Hippocampal formation (tissue), 2 donors: ENCODE results near the gene CERS5.
A peak's percentile ranks its signal among the peaks of the same experiment; 100 is the strongest.
"Not testable (repeated sequence)": the region's sequence is repeated elsewhere in the genome, so short reads cannot be mapped to it uniquely, and the experiment has no call there.

Source experiments
- DNase-seq, 2 donors: peaks; one replicate each; lab custom pipeline; 2025; lab: John Stamatoyannopoulos, UW

The CERS5 gene

DNA sequence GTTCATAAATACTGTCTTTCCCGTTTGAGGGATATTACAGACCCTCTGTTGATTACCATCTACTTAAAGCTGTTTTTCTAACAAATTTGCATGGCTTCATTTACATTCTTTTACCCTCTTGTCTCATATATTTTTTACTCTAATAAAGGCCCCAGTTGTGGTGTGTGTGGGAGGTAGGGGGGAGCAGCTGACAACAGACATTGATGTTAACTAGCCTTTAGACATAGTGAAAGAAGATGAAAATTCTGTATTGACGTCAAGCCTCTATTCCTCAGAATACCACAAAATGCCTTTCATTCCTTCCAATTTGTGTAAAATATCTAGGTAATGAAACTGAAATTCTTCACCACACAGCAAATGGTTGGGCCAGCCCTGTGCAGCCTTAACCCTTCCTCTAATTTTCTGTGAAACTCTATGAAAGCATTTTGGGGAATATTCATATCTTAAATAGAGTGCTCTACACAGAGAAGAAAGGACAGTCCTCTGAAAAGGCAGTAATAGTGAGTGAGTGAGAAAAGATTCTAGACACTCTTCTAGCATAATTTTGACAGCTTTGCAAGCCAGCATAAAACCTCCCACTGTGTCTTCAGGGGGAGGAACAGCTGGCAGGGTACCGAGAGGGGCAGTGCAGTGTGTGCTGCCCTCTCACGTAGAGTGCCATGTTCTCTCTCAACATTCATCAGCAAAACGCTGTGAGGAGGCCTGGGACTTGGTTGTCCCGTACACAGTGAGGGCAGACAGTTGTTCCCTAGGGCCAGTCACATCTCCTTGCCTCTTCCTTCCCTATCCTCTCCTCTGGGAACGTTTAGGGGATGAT is 20.1 kb upstream of the CERS5 start:
- no peak for DNase-seq

DNA sequence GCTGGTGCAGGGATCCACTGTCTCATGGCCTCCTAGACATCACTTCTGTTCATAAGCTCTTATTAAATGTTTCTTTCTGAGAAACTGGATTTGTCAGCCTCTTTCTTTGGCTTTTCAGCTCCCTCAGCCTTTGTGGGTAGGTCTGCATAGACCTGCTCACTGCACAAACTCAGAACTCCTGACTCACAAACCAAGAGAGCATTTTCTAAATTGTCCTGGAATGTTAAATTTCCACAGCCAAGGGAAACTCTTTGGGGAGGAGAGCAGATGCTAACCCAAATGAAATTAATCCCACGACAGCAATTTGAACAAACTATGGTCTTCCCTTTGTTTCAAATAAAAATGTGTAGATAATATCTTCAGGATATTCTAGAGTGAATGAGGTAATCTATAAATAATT is 19.5 kb upstream of the CERS5 start:
- DNase-seq, result no peak

DNA sequence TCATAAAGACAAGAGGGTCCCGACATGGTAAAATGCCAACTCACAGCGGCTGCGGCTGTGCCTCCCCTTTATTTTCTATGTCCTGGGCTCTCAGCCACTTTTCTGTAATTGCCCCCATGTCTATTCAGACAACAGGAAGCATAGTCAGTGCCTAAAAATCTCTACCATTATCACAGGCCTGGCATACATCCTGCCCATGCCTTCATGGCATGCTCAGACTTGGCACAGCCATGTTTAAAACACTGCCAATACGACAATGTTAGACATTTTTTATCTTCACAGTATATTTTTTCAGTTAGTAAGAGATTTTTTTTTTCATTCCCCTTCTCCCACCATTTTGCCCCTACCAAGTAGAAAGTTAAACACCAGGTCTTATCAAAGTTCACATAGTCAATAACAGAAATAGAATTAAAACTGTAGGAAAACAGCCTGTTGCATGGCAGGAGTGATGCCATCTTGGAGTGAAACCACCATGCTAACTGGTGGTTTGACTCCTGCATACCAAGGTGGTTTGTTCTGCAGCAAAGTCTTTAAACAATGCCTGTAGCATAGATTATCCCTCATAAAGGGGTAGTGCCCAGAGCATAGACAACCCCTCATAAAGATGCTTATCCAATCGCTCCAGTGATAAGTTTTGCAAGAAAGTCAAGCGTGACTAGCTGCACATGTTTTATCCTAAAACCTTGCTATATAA is 18.9 kb upstream of the CERS5 start:
- no peak for DNase-seq

DNA sequence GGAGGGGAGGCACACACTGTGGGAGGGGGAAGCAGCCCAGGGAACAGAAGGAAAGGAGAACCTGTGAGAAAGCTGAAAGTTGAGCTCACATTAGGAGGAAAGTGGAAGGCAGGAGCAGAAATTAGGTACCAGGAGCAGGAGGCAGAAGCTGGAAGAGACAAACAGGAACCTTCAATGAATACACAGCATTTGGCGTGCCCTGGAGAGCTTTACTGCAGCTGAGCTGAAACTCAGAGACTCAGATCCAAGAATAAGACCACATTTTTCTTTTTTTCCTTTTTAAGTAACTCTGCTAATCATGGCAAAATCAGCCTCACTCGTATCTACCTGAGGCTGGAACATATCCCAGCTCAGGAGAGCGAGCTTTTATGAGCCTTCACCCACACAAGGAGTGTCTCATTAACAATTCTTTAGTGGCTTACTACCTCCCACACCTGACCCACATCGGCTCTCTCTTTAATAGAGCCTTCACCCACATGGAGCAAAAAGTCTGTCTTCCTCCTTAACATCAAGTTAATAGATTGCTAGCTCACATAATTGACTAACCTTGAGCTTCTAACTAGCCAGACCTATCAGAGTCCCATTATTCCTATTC is 18.2 kb upstream of the CERS5 start:
- no peak for DNase-seq

DNA sequence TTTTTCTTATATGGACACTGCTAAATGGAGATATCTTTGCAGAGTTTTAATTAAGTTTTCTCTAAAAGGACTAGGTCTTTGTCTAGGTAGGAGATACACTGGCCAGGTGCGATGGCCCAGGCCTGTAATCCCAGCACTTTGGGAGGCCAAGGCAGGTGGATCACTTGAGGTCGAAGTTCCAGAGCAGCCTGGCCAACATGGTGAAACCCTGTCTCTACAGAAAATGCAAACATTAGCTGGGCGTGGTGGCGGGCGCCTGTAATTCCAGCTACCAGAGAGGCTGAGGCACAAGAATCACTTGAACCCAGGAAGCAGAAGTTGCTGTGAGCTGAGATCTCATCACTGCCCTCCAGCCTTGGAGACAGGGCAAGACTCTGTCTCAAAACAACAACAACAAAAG is 17.1 kb upstream of the CERS5 start:
- no peak for DNase-seq

DNA sequence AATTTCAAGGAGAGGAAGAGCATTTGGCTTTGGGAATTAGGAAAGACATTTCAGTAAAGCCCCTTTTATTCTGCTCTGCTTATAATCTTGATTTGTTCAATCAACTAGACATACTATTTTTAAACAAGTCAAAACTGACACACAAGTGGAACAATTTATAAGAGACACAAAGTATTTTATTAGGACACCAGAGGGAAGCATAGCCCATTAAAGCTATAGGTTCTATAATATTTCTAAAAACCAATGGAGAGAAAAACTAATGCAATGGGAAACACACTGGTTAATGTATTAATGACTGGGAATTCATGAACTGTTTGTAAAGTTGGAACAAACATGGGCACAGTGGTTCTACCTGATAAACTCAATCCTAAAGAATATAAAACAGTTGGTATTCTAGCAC is 15.3 kb upstream of the CERS5 start:
- DNase-seq, result no peak

DNA sequence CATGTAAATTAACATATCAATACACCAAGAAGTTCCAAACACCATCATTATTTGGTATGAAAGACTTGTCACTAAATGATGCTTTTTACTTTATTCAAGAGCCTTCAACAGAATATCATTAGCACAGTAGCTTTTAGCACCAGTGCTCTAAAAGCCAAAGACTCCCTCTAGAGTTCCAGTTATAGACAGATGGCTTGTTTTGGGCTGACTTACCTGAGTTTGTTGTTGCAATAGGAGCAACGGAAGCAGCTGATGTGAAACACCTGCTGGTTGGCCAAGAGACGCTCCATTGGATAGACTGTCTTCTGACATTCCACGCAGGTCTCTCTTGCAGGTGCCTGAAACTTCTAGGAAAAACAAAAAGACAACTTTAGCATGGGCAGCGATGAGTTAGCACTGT is 14.5 kb upstream of the CERS5 start:
- DNase-seq, result no peak

DNA sequence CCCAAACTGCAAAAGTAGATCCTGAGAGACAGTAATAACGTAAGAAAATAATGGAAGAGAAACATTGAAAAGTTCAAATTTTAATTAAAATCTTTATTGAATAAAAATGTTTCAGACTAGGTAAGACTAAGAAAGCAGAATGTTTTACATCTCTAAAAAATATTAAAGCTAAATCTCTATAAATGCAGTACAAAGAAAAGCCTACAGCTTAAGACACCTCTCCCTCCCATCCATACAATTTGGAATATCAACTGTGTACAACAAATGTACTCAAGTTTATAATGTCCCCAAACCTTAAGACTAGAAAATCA is 8.5 kb upstream of the CERS5 start:
- no peak for DNase-seq

DNA sequence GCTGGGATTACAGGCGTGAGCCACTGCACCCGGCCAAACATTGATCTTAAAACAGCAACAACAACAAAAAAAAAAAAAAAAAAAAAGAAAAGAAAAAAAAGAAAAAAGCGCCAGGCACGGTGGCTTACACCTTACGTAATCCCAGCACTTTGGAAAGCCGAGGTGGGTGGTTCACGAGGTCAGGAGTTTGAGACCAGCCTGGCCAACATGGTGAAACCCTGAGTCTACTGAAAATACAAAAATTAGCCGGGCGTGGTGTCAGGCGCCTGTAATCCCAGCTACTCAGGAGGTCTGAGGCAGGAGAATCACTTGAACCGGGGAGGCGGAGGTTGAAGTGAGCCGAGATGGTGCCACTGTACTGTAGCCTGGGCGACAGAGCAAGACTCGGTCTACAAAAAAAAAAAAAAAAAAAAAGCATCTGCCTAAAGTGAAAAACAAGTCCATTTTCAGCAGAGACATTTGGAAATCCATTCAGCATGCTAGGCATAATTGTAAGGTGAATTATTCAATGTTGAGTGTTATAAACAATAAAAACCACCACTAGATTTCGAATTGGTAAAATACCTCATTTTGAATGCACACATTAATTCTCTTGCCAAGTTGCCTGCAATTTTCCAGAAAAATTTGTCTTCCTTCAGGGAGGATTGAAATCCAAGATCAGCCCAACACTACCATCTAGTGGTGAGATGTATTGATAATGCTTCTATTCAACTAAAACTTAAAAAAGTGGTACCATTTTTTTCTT is 8.0 kb upstream of the CERS5 start:
- peak in 1 of 2 donors; percentile 72 for DNase-seq

DNA sequence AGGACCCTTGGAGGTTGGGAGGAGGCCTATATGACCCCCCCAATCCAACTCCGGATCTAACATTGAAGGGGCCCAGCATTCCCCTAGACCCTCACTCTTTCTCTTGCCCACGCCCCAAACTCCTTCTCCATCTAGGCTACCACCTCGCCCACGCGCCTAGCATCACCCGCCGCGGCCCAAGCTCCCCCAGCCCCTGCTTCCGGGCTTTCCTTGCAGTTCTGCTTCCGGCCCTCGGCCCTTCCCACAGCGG is 445 bp downstream of the CERS5 start:
- no peak for DNase-seq

DNA sequence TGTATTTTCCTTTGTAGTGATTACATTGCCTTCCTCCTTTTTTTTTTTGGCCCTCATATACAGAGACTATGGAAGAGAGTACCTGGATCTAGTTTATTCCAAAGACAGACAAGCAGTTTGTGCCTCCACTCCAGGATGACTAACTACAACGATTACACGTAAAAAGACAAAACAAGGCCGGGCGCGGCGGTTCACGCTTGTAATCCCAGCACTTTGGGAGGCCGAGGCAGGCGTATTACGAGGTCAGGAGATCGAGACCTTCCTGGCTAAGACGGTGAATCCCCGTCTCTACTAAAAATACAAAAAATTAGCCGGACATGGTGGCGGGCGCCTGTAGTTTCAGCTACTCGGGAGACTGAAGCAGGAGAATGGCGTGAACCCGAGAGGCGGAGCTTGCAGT is 2.2 kb downstream of the CERS5 start:
- DNase-seq, result no peak

DNA sequence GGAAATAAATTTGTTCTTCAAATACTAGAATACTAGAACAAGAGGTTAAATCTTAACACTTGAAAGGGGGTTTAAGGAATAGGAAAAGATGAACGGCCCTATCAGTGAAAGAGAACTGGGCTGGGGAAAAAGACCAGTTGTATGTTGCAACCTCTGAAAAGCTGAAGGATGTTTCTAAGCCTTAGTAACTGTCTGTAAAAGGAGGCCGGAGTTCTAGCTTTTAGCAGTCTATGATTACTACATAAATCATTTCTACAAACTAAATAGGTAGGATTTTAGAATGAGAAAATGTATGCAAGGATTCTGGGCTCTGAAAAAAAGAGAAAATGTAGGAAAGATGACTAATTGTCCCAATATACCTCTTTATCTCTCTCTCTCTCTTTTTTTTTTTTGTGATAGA is 4.9 kb downstream of the CERS5 start:
- DNase-seq, result no peak

DNA sequence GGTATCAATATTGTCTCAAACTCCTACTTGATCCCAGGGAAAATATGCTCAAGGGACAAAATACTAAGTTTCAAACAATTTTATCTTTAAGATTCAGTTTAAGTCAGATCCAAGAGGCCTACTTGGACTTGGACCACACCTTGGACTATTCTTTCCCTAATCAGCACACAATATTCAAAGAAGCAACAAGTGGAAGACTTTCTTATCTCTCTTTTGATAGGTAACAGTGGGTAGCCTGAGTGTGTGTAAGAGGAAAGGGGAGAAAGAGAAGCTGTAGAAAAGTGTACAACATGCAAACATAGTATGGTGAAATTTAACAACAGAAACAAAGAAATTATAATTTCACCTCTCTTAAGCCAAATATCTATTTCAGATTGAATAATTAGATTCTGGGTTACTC is 6.5 kb downstream of the CERS5 start:
- no peak for DNase-seq

DNA sequence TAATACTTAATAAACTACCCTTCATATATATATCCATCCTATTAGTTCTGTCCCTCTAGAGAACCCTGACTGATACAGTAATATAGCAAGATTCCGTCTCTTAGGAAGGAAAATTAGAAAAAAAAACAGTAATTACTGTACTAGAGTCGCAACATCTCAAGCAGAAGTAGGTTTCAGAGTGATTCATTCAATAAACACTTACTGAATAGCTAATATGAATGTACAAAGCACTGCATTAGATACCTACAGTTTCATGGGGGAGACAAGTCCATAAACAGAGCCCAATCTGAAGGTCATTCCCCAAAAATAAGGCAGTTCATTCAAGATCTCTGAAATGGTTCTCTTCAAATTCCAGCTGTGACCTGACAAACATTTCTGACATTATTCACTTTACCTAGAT is 9.9 kb downstream of the CERS5 start:
- no peak for DNase-seq

DNA sequence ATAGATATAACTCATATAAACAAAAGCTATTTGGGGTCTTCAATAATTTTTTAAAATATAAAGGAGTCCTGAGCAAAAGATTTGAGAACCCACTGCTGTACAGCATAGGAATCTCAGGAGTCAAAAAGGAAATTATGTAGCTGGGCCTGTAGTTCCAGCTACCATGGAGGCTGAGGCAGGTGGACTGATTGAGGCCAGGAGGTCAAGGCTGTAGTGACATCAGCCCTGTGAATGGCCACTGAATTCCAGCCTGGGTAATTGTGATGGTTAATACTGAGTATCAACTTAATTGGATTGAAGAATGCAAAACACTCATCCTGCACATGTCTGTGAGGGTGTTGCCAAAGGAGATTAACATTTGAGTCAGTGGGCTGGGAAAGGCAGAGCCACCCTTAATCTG is 10.5 kb downstream of the CERS5 start:
- no peak for DNase-seq

DNA sequence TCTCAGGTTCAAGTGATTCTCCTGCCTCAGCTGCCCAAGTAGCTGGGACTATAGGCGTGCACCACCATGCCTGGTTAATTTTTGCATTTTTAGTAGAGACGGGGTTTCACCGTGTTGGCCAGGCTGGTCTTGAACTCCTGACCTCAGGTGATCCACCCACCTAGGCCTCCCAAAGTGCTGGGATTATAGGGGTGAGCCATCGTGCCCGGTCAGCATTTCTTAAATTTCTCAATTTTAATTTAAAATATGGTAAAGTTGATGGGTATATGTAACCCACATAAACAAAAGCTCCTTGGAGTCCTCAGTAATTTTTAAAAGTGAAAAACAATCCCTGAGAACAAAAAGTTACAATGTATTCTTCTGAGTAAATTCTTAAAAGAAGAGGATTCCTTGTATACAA is 12.2 kb downstream of the CERS5 start:
- DNase-seq, result not testable (repeated sequence)

DNA sequence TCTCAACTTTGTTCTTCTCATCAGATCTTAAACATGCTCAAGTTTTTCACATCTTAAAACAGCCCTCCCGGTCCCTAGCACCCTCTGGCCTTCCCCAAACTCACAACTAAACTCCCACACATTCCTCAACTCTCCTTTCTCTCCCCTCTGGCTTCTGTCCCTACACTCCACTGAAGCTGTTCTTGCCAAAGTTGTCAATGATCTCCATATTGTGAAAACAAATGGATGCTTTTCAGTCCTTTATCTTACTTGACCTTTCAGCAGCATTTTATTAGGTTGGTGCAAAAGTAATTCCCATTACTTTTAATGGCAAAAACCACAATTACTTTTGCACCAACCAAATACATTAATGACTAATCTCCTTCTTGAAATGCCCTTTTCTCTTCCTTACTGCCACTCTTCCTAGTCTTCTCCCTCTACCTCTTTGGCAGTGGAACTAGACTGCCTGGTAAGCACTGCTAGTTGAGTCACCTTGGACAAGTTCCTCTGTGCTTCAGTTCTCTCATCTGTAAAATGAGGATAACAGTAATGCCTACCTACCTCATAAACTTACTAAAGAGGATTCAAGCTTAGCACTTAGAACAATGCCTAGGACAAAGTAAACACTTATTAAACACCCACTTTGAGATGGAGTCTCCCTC is 16.0 kb downstream of the CERS5 start:
- no peak for DNase-seq

DNA sequence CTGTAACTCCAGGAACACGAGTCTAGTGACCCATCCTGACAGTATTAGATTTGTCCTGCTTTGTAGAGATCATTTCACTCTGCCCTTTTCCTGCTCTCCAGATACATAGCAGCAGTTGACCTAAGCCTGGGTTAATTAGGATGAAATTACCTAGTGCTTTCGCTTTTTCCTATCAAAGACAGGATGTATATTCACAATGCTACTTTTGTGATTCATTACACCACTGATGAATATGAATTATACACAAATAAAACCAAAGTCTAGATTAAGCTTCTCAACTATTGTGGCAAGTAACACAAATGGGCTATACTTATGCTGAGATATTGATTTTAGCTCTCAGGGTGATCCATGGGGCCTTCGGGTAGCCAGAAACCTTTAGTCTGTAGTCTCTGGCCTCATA is 17.9 kb downstream of the CERS5 start:
- no peak for DNase-seq

DNA sequence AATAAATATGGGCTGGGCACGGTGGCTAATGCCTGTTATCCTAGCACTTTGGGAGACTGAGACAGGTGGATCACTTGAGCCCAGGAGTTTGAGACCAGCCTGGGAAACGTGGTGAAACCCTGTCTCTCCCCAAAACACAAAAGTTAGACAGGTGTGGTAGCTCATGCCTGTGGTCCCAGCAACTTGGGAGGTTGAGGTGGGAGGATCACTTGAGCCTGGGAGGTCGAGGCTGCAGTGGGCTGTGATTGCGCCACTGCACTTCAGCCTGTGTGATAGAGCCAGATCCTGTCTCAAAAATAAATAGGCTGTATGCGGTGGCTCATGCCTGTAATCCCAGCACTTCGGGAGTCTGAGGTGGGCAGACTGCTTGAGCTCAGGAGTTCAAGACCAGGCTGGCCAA is 19.2 kb downstream of the CERS5 start:
- DNase-seq, result not testable (repeated sequence)

DNA sequence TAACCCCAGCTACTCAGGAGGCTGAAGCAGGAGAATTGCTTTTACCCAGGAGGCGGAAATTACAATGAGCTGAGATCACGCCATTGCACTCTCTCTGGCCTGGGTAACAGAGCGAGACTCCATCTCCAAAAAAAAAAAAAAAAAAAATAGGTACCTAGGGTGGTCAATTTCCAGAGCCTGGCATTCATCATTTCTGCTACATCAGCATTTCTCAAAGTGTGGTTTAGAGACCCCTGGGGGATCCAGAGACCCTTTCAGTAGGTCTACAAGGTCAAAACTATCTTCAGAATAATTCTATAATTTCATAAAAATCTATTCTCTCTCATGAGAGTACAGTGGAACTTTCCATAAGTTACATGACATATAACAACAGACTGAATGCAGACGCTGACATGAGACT is 19.9 kb downstream of the CERS5 start:
- no peak for DNase-seq

DNA sequence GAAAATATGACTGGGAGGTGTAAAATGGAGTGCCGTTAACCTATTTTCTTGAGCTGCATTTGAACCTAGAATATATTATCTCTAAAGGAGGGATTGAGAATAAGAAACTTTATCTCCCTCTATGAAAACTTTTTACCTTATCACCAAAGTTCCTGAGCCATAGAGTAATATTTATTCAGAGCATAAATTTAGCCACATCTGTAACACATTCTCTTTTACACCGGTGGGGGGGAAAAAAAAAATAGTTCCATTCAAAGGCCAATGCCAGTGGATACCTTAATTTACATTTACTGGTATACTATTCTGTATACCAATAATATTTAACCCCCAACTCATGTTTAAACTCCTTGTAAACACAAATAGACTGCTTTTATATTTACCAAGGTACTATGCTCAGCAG is 21.7 kb downstream of the CERS5 start:
- no peak for DNase-seq

DNA sequence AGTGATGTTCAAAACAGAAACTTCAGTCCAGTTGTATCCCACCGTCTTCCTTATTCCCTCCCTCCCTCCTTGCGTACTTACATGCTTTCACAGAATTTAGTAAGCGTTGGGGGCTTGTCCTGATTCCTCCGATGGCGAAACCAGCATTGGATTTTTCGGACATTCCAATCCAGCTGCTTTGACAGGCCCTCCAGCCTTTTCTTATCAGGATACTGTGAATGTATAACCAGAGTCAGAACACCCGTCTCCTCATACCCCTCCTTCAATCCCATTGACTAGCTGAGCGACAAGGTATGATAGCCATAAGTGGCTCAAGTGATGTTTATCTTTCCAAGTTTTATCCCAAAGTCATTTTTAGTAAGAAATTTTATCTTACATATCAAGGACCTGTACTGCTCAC is 24.2 kb downstream of the CERS5 start:
- DNase-seq, result no peak
